ENCODE data around the gene KCNH2. TPM values are rescaled to one million over a fixed set of nuclear protein-coding genes. Genes with fewer than 3 reads are reported as not detected.
A peak's percentile ranks its signal among the peaks of the same experiment; 100 is the strongest.

The KCNH2 gene
- total and polyA plus RNA-seq, 4 donors: 0.18 to 74.6 (median 0.33) TPM; not detected in 1

- no peaks in the 10 kb centered on the region for H3K36me3 ChIP-seq (ENCODE audit: control insufficient read depth in 4 of 4, insufficient read depth in 3 of 4, low read depth in 1 of 4, low read length in 3 of 4)
- DNase-seq (ENCODE audit: low spot score): no peak
- H3K9ac ChIP-seq (ENCODE audit: low read depth in 1 of 2, low read length in 2 of 2): no peak overlapping the region
- H3K4me1 ChIP-seq (ENCODE audit: control insufficient read depth in 4 of 4, insufficient read depth in 4 of 4, low read length in 3 of 4): peaks cover 0 to 23% (median 9%) of the 10 kb centered on the region in 4 donors
- H3K27ac ChIP-seq (ENCODE audit: low read depth in 1 of 2, low read length in 2 of 2): no peak overlapping the region
- H3K9me3 ChIP-seq (ENCODE audit: control insufficient read depth in 4 of 4, low read length in 3 of 4): no peaks in the 10 kb centered on the region
- no peak for TF ChIP-seq ZBTB33 (IDR thresholded peaks at IDR 0.05)
- no peak for TF ChIP-seq JUND (IDR thresholded peaks at IDR 0.05)
- TF ChIP-seq EGR1 (IDR thresholded peaks at IDR 0.05; ENCODE audit: low read depth in 2 of 2): no peak
- TF ChIP-seq TAF1 (conservative IDR thresholded peaks at IDR 0.05): no peak
- TF ChIP-seq, protein P1, sequence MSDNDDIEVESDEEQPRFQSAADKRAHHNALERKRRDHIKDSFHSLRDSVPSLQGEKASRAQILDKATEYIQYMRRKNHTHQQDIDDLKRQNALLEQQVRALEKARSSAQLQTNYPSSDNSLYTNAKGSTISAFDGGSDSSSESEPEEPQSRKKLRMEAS (IDR thresholded peaks at IDR 0.05): no peak
- no peak for TF ChIP-seq RXRA (IDR thresholded peaks at IDR 0.05)
- no peak for TF ChIP-seq YY1 (IDR thresholded peaks at IDR 0.05)
- no peak for TF ChIP-seq FOXA2 (IDR thresholded peaks at IDR 0.05)
- TF ChIP-seq, protein P2, sequence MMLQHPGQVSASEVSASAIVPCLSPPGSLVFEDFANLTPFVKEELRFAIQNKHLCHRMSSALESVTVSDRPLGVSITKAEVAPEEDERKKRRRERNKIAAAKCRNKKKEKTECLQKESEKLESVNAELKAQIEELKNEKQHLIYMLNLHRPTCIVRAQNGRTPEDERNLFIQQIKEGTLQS (IDR thresholded peaks at IDR 0.05): no peak
- TF ChIP-seq RAD21 (IDR thresholded peaks at IDR 0.05): no peak
- TF ChIP-seq HNF4G (IDR thresholded peaks at IDR 0.05): no peak
- TF ChIP-seq NR2F2 (IDR thresholded peaks at IDR 0.05): no peak
- TF ChIP-seq, protein P3, sequence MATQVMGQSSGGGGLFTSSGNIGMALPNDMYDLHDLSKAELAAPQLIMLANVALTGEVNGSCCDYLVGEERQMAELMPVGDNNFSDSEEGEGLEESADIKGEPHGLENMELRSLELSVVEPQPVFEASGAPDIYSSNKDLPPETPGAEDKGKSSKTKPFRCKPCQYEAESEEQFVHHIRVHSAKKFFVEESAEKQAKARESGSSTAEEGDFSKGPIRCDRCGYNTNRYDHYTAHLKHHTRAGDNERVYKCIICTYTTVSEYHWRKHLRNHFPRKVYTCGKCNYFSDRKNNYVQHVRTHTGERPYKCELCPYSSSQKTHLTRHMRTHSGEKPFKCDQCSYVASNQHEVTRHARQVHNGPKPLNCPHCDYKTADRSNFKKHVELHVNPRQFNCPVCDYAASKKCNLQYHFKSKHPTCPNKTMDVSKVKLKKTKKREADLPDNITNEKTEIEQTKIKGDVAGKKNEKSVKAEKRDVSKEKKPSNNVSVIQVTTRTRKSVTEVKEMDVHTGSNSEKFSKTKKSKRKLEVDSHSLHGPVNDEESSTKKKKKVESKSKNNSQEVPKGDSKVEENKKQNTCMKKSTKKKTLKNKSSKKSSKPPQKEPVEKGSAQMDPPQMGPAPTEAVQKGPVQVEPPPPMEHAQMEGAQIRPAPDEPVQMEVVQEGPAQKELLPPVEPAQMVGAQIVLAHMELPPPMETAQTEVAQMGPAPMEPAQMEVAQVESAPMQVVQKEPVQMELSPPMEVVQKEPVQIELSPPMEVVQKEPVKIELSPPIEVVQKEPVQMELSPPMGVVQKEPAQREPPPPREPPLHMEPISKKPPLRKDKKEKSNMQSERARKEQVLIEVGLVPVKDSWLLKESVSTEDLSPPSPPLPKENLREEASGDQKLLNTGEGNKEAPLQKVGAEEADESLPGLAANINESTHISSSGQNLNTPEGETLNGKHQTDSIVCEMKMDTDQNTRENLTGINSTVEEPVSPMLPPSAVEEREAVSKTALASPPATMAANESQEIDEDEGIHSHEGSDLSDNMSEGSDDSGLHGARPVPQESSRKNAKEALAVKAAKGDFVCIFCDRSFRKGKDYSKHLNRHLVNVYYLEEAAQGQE (IDR thresholded peaks at IDR 0.05): no peak
- TF ChIP-seq CTCF (IDR thresholded peaks at IDR 0.05; ENCODE audit: low read depth, low read length, missing input control): no peak
- no peak for TF ChIP-seq FOXA1 (IDR thresholded peaks at IDR 0.05)
- TF ChIP-seq HNF4A (conservative IDR thresholded peaks at IDR 0.05): no peak
- no peak for TF ChIP-seq GABPA (IDR thresholded peaks at IDR 0.05 in 1 of 2, conservative IDR thresholded peaks at IDR 0.05 in 1 of 2)
- TF ChIP-seq SP1 (IDR thresholded peaks at IDR 0.05): no peak
- H3K4me3 ChIP-seq (ENCODE audit: low read depth in 1 of 3, low read length in 3 of 3): peak overlapping the region in 1 of 3 donors; percentile 48
- H3K27me3 ChIP-seq (ENCODE audit: control insufficient read depth in 4 of 4, insufficient read depth in 4 of 4, low read length in 3 of 4): peaks cover 0 to 12% (median 5%) of the 10 kb centered on the region in 4 donors
- 6% methylated on average over 62 of the region's 62 CpGs for WGBS
These were observed 567 bp downstream of the KCNH2 start for GRCh38 chr7:150977382-150978125.
